H54 (cell line): ENCODE results near the gene SVIL.
"Not testable (repeated sequence)": the region's sequence is repeated elsewhere in the genome, so short reads cannot be mapped to it uniquely, and the experiment has no call there.

Experiments
- DNase-seq: peaks from one replicate; pipeline ENCODE4 v3.0.0; 2011; ENCODE audit warnings: low spot score, mixed read lengths; ENCODE audit not compliant: insufficient read length
- FAIRE-seq: peaks from 3 replicates; lab custom pipeline; 2011; peaks lifted over from hg19 to GRCh38; lab: Jason Lieb, UNC
- POLR2A ChIP-seq: IDR thresholded peaks from 2 replicates; pipeline ENCODE4 v1.6.1; 2011; ENCODE audit warnings: low read depth, mild to moderate bottlenecking, low read length

Gene SVIL

GRCh38 chr10:29473406-29474100, 161.2 kb downstream of the SVIL start:
- no peak for FAIRE-seq
- TF ChIP-seq POLR2A: no peak
- DNase-seq: no peak

- no peak for TF ChIP-seq POLR2A
- no peak for DNase-seq
- FAIRE-seq: no peak
Observed at GRCh38 chr10:29473087-29473356, 161.7 kb downstream of the SVIL start.

GRCh38 chr10:29472301-29473086, 162.3 kb downstream of the SVIL start:
- no peak for TF ChIP-seq POLR2A
- FAIRE-seq (no peak), DNase-seq (no peak)

GRCh38 chr10:29471544-29471859, 163.3 kb downstream of the SVIL start:
- DNase-seq: peak; percentile 49
- FAIRE-seq: peak; percentile 66
- no peak for TF ChIP-seq POLR2A

GRCh38 chr10:29470843-29471543, 163.8 kb downstream of the SVIL start:
- DNase-seq: no peak
- TF ChIP-seq POLR2A: no peak
- FAIRE-seq: no peak

- no peak for FAIRE-seq
- DNase-seq: no peak
- no peak for TF ChIP-seq POLR2A
Observed at GRCh38 chr10:29470355-29470705, 164.4 kb downstream of the SVIL start.

GRCh38 chr10:29469481-29470354, 165.1 kb downstream of the SVIL start:
- no peak for TF ChIP-seq POLR2A
- DNase-seq (no peak), FAIRE-seq (no peak)

GRCh38 chr10:29465384-29465783, 169.4 kb downstream of the SVIL start:
- TF ChIP-seq POLR2A: no peak
- FAIRE-seq (no peak), DNase-seq (no peak)

GRCh38 chr10:29464671-29465171, 170.1 kb downstream of the SVIL start:
- not testable (repeated sequence) for DNase-seq, FAIRE-seq

- FAIRE-seq: no peak
- no peak for DNase-seq
- TF ChIP-seq POLR2A: no peak
Observed at GRCh38 chr10:29461042-29461441, 173.7 kb downstream of the SVIL start.

GRCh38 chr10:29458190-29458589, 176.6 kb downstream of the SVIL start:
- FAIRE-seq, DNase-seq: not testable (repeated sequence)

- no peak for FAIRE-seq
- no peak for TF ChIP-seq POLR2A
Observed at GRCh38 chr10:29455095-29455494, 179.7 kb downstream of the SVIL start.

GRCh38 chr10:29454250-29454649, 180.5 kb downstream of the SVIL start:
- FAIRE-seq (no peak), DNase-seq (no peak)
- TF ChIP-seq POLR2A: no peak

More at GRCh38 chr10:29455095-29455494, 179.7 kb downstream of the SVIL start:
- no peak for DNase-seq

GRCh38 chr10:29452546-29452945, 182.2 kb downstream of the SVIL start:
- no peak for DNase-seq
- FAIRE-seq: no peak
- no peak for TF ChIP-seq POLR2A
